Ishikawa (cell line): ENCODE measurements around the gene HEBP1.

Experiments
- CEBPB ChIP-seq: IDR thresholded peaks from 2 replicates; pipeline ENCODE4 v1.6.1; 2012
- CREB1 ChIP-seq: IDR thresholded peaks from 2 replicates; pipeline ENCODE4 v1.6.1; 2012; ENCODE audit warnings: low read depth
- EGR1 ChIP-seq: IDR thresholded peaks from 2 replicates; pipeline ENCODE4 v1.6.1; 2012
- EP300 ChIP-seq: IDR thresholded peaks from 2 replicates; pipeline ENCODE4 v1.6.1; 2012; ENCODE audit warnings: borderline replicate concordance
- FOXM1 ChIP-seq: IDR thresholded peaks from 2 replicates; pipeline ENCODE4 v1.6.1; 2012; ENCODE audit warnings: low read depth, borderline replicate concordance
- MAX ChIP-seq: IDR thresholded peaks from 2 replicates; pipeline ENCODE4 v1.6.1; 2012
- NFIC ChIP-seq: IDR thresholded peaks from 2 replicates; pipeline ENCODE4 v1.6.1; 2012
- RAD21 ChIP-seq: IDR thresholded peaks from 2 replicates; pipeline ENCODE4 v1.6.1; 2012; ENCODE audit warnings: low read depth
- REST ChIP-seq: IDR thresholded peaks from 2 replicates; pipeline ENCODE4 v1.6.1; 2012; ENCODE audit warnings: low read depth, mild to moderate bottlenecking
- TAF1 ChIP-seq: IDR thresholded peaks from 2 replicates; pipeline ENCODE4 v1.6.1; 2012; ENCODE audit warnings: low read depth, mild to moderate bottlenecking
- TCF12 ChIP-seq: IDR thresholded peaks from 2 replicates; pipeline ENCODE4 v1.6.1; 2012; ENCODE audit warnings: low read depth
- ZBTB7A ChIP-seq: IDR thresholded peaks from 2 replicates; pipeline ENCODE4 v1.6.1; 2012; ENCODE audit warnings: low read depth

- TF ChIP-seq TAF1, result no peak
- TF ChIP-seq EP300, result no peak
- TF ChIP-seq REST, result no peak
- no peak for TF ChIP-seq MAX
- no peak for TF ChIP-seq RAD21
- TF ChIP-seq ZBTB7A, result no peak
- no peak for TF ChIP-seq CREB1
- no peak for TF ChIP-seq NFIC
- TF ChIP-seq EGR1, result no peak
- TF ChIP-seq TCF12, result no peak
- no peak for TF ChIP-seq FOXM1
- TF ChIP-seq CEBPB, result no peak
Measured at GRCh38 chr12:13007496-13008233, 7.6 kb upstream of the HEBP1 start.
